Activated CD4-positive, alpha-beta T cell treated with anti-CD3 and anti-CD28 coated beads for 48 hours (primary cell): Measurements from ENCODE around the gene THY1.

Source experiments
- DNase-seq: peaks from one replicate; pipeline ENCODE4 v3.0.0-alpha.2; 2020

THY1 gene

GRCh38 chr11:119368121-119369034, 54.6 kb downstream of the THY1 start:
- no peak for DNase-seq

GRCh38 chr11:119367661-119368120, 55.3 kb downstream of the THY1 start:
- DNase-seq = no peak
